Body of pancreas (tissue), 4 donors: ENCODE measurements around the gene TEAD4.

Experiments
- POLR2A ChIP-seq, 3 donors: fragments of 450-650 bp; IDR thresholded peaks; one replicate each; pipeline ENCODE4 v1.6.1; 2016; ENCODE audit warnings: antibody characterized with exemption in 3 of 3, mild to moderate bottlenecking in 2 of 3
- TF ChIP-seq, protein P1 (sequence below), 7 experiments: fragments of 450-650 bp in 4 of 7; fragments of 200-600 bp in 3 of 7; sonication (generic) in 3 of 7; IDR thresholded peaks; one replicate each; pipeline ENCODE4 v1.5.1; 2016 to 2019; ENCODE audit warnings: antibody characterized with exemption in 7 of 7

DNA sequence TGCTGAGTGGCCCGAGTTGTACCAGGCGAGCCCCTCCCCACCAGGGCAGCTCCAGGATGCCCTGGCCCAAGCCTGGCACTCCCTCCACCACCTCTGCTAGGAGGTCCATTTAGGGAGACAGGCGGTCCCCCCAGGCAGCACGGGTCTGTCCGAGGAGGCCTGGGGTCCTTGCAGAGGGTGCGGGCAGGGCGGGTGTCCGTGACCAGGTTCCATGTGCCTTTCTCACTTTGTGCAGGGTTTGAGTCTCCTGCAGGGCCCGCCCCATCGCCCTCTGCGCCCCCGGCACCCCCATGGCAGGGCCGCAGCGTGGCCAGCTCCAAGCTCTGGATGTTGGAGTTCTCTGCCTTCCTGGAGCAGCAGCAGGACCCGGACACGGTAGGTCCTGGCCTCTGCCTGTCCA lies 61.2 kb downstream of the TEAD4 start:
- TF ChIP-seq, protein P1, sequence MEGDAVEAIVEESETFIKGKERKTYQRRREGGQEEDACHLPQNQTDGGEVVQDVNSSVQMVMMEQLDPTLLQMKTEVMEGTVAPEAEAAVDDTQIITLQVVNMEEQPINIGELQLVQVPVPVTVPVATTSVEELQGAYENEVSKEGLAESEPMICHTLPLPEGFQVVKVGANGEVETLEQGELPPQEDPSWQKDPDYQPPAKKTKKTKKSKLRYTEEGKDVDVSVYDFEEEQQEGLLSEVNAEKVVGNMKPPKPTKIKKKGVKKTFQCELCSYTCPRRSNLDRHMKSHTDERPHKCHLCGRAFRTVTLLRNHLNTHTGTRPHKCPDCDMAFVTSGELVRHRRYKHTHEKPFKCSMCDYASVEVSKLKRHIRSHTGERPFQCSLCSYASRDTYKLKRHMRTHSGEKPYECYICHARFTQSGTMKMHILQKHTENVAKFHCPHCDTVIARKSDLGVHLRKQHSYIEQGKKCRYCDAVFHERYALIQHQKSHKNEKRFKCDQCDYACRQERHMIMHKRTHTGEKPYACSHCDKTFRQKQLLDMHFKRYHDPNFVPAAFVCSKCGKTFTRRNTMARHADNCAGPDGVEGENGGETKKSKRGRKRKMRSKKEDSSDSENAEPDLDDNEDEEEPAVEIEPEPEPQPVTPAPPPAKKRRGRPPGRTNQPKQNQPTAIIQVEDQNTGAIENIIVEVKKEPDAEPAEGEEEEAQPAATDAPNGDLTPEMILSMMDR (IDR thresholded peaks at IDR 0.05), result no peak
- TF ChIP-seq POLR2A (IDR thresholded peaks at IDR 0.05), result no peak
